ENCODE measurements around the gene HAAO. TPM values are rescaled to one million over a fixed set of nuclear protein-coding genes. Genes with fewer than 3 reads are reported as not detected.

Gene HAAO
- total and polyA plus RNA-seq, 2 donors (not counting 1 experiment from before 2014, with no cell fraction given), result 6.4 to 17.6 TPM

DNA sequence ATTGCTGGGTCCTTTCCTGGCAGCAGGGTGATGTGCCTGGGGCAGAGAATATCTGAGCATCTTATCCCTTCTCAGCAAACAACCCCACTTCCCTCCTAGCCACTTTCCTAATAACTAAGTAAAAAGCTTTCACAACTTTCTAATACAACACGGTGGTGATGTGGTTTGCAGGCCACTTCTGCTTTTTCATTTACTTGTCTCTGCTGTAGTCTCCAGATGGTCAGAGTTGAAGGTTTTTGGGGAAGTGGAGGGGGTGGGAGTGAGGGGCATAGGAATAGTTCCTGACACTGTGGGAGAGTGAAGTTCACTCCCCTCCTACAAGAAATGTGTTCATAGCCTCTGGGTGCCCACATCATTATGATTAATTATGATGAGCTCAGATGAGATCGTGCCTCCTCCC lies 40.1 kb downstream of the HAAO start:
- Histone ChIP-seq H3K9ac (ENCODE audit: low read length) (no peak overlapping the region), H3K4me2 (replicated peaks; ENCODE audit: low read depth, low read length, poor library complexity, severe bottlenecking) (peak overlapping the region; percentile 63), H3K4me1 (ENCODE audit: control insufficient read depth in 2 of 2, insufficient read depth in 2 of 2, low read length in 2 of 2) (peaks cover 46 to 47% of the 10 kb centered on the region in 2 donors), H3K36me3 (replicated peaks in 1 of 2; ENCODE audit: control extremely low read depth in 1 of 2, control insufficient read depth in 1 of 2, extremely low read depth in 1 of 2, insufficient read depth in 2 of 2, low read length in 1 of 2) (no peaks in the 10 kb centered on the region), H4K20me1 (ENCODE audit: control insufficient read depth, insufficient read depth, low read length, poor library complexity, severe bottlenecking) (no peaks in the 10 kb centered on the region), H2AFZ (ENCODE audit: insufficient read depth, low read depth, low read length, poor library complexity, severe bottlenecking) (no peak overlapping the region), H3K27me3 (replicated peaks in 1 of 4; ENCODE audit: control extremely low read depth in 1 of 4, control insufficient read depth in 3 of 4, insufficient read depth in 4 of 4, low read length in 3 of 4) (no peaks in the 10 kb centered on the region), H3K9me3 (ENCODE audit: control extremely low read depth in 1 of 3, control insufficient read depth in 2 of 3, insufficient read depth in 1 of 3, low read length in 2 of 3) (no peaks in the 10 kb centered on the region), H3K4me3 (ENCODE audit: control extremely low read depth in 1 of 5, extremely low read depth in 1 of 5, insufficient read depth in 1 of 5, low read depth in 2 of 5, low read length in 4 of 5) (no peak overlapping the region), H3K79me2 (ENCODE audit: control insufficient read depth, insufficient read depth, low read length) (no peaks in the 10 kb centered on the region), H3K27ac (ENCODE audit: low read length in 2 of 2) (peak overlapping the region in 1 of 2 donors; percentile 21)
- Mint-ChIP-seq H3K27me3 (no peaks in the 10 kb centered on the region), H3K27ac (peak overlapping the region; percentile 89), H3K9me3 (ENCODE audit: insufficient read depth) (no peaks in the 10 kb centered on the region), H3K4me3 (peak overlapping the region; percentile 78), H3K4me1 (peaks cover 47% of the 10 kb centered on the region)
- WGBS (ENCODE audit: insufficient coverage), result 11% methylated on average over 1 of the region's 2 CpGs
- POLR2A ChIA-PET, result interaction anchor here (0.7 to 2.8 kb wide), 4 partner anchors 33 to 152 kb away, joined by 3 to 15 read pairs (median 5); no protein-coding TSS in a partner anchor
- no peak for TF ChIP-seq EZH2 (IDR thresholded peaks at IDR 0.05; ENCODE audit: borderline replicate concordance, insufficient read depth, low read depth, low read length, poor library complexity, severe bottlenecking)
- TF ChIP-seq, protein P1, sequence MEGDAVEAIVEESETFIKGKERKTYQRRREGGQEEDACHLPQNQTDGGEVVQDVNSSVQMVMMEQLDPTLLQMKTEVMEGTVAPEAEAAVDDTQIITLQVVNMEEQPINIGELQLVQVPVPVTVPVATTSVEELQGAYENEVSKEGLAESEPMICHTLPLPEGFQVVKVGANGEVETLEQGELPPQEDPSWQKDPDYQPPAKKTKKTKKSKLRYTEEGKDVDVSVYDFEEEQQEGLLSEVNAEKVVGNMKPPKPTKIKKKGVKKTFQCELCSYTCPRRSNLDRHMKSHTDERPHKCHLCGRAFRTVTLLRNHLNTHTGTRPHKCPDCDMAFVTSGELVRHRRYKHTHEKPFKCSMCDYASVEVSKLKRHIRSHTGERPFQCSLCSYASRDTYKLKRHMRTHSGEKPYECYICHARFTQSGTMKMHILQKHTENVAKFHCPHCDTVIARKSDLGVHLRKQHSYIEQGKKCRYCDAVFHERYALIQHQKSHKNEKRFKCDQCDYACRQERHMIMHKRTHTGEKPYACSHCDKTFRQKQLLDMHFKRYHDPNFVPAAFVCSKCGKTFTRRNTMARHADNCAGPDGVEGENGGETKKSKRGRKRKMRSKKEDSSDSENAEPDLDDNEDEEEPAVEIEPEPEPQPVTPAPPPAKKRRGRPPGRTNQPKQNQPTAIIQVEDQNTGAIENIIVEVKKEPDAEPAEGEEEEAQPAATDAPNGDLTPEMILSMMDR (IDR thresholded peaks at IDR 0.05), result no peak
- DNase-seq (peak; percentile 76), ATAC-seq (ENCODE audit: low read depth) (peak; percentile 22)
- CTCF ChIA-PET, result interaction anchor here (1.1 to 2.0 kb wide), 6 partner anchors 14 to 257 kb away, joined by 3 to 5 read pairs (median 4); no protein-coding TSS in a partner anchor
- intact Hi-C loops (cut with micrococcal nuclease), result loop anchor here (5.0 kb wide), 1 partner anchor 390 kb away; the partner anchor contains the start of gene COX7A2L

DNA sequence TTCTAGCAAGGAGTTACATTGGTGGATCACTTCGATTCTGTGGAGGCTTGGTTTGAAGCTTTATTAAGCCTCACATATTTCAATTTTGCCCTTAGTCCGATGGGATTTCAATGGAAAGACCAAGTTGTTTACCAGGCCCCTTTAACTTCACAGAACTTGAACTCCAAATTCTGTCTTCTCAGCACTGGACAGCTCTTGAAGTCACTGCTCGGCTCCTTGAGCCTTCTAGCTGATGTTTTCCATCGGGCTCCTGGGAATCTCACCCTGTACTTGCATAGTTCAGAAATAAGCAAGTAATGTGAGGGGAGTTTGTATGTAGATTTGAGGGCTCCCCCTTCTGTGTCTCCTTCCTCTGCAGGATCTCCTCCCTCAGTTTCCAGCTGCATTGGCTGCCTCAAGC lies 43.5 kb downstream of the HAAO start:
- no peaks in the 10 kb centered on the region for H3K27me3 ChIP-seq (replicated peaks in 1 of 4; ENCODE audit: control extremely low read depth in 1 of 4, control insufficient read depth in 3 of 4, insufficient read depth in 4 of 4, low read length in 3 of 4)
- H3K27ac ChIP-seq (ENCODE audit: low read length in 2 of 2), result no peak overlapping the region
- WGBS (ENCODE audit: insufficient coverage), result 100% methylated on average over 1 of the region's 4 CpGs
- H2AFZ ChIP-seq (ENCODE audit: insufficient read depth, low read depth, low read length, poor library complexity, severe bottlenecking), result no peak overlapping the region
- intact Hi-C loops (cut with micrococcal nuclease), result no loop called here
- H3K79me2 ChIP-seq (ENCODE audit: control insufficient read depth, insufficient read depth, low read length), result no peaks in the 10 kb centered on the region
- H3K4me2 ChIP-seq (replicated peaks; ENCODE audit: low read depth, low read length, poor library complexity, severe bottlenecking), result no peak overlapping the region
- TF ChIP-seq, protein P1 (IDR thresholded peaks at IDR 0.05), result no peak
- no peak for TF ChIP-seq EZH2 (IDR thresholded peaks at IDR 0.05; ENCODE audit: borderline replicate concordance, insufficient read depth, low read depth, low read length, poor library complexity, severe bottlenecking)
- no peaks in the 10 kb centered on the region for H3K36me3 ChIP-seq (replicated peaks in 1 of 2; ENCODE audit: control extremely low read depth in 1 of 2, control insufficient read depth in 1 of 2, extremely low read depth in 1 of 2, insufficient read depth in 2 of 2, low read length in 1 of 2)
- no peak overlapping the region for H3K4me3 ChIP-seq (ENCODE audit: control extremely low read depth in 1 of 5, extremely low read depth in 1 of 5, insufficient read depth in 1 of 5, low read depth in 2 of 5, low read length in 4 of 5)
- Mint-ChIP-seq H3K9me3 (ENCODE audit: insufficient read depth) (no peaks in the 10 kb centered on the region), H3K27ac (no peak overlapping the region), H3K4me1 (peaks cover 29% of the 10 kb centered on the region), H3K4me3 (no peak overlapping the region), H3K27me3 (no peaks in the 10 kb centered on the region)
- H3K4me1 ChIP-seq (ENCODE audit: control insufficient read depth in 2 of 2, insufficient read depth in 2 of 2, low read length in 2 of 2), result peaks cover 29 to 30% of the 10 kb centered on the region in 2 donors
- ATAC-seq (ENCODE audit: low read depth), result no peak
- CTCF ChIA-PET, result no interaction called here
- H3K9ac ChIP-seq (ENCODE audit: low read length), result no peak overlapping the region
- no peaks in the 10 kb centered on the region for H3K9me3 ChIP-seq (ENCODE audit: control extremely low read depth in 1 of 3, control insufficient read depth in 2 of 3, insufficient read depth in 1 of 3, low read length in 2 of 3)
- POLR2A ChIA-PET, result no interaction called here
- H4K20me1 ChIP-seq (ENCODE audit: control insufficient read depth, insufficient read depth, low read length, poor library complexity, severe bottlenecking), result no peaks in the 10 kb centered on the region
- no peak for DNase-seq

Measured in B cell (primary cell).